ENCODE data around the gene NPR2.

Gene NPR2

GRCh38 chr9:35852876-35853865, 61.8 kb downstream of the NPR2 start:
- DNase-seq (ENCODE audit: low read depth in 2 of 3, low spot score in 1 of 3) = no peak

- no peak for DNase-seq (ENCODE audit: low read depth in 2 of 3, low spot score in 1 of 3)
Observed at GRCh38 chr9:35854091-35854762, 62.8 kb downstream of the NPR2 start.

- no peak for DNase-seq (ENCODE audit: low read depth in 2 of 3, low spot score in 1 of 3)
Observed at GRCh38 chr9:35856206-35856605, 64.8 kb downstream of the NPR2 start.

GRCh38 chr9:35856882-35857281, 65.5 kb downstream of the NPR2 start:
- no peak for DNase-seq (ENCODE audit: low read depth in 2 of 3, low spot score in 1 of 3)

GRCh38 chr9:35858458-35858857, 67.1 kb downstream of the NPR2 start:
- DNase-seq (ENCODE audit: low read depth in 2 of 3, low spot score in 1 of 3) = no peak

Data from stimulated activated CD4-positive, alpha-beta T cell treated with anti-CD3 and anti-CD28 coated beads, Interleukin-12 subunit alpha, Interleukin-12 subunit beta, amount 100 ng/mL, for 48 hours (primary cell).